Gastroesophageal sphincter (tissue), 4 donors: Measurements from ENCODE around the gene DDX17. TPM values are rescaled to one million over a fixed set of nuclear protein-coding genes. Genes with fewer than 3 reads are reported as not detected.
A peak's percentile ranks its signal among the peaks of the same experiment; 100 is the strongest.

ENCODE experiments used
- ATAC-seq: fragments of 150-250 bp; one replicate; pipeline ENCODE4 v1.9.1; 2016; ENCODE audit warnings: mild to moderate bottlenecking, moderate library complexity
- H3K27ac ChIP-seq, 4 donors: fragments of 200-600 bp; sonication (generic) in 3 of 4; 1 replicate in 3 of 4; 2 replicates in 1 of 4; pipeline ENCODE4 v1.5.1; 2016 to 2019
- H3K27me3 ChIP-seq: fragments of 200-600 bp; sonication (generic); one replicate; pipeline ENCODE4 v1.5.1; 2019
- H3K36me3 ChIP-seq, 2 donors: fragments of 200-600 bp; sonication (generic); one replicate each; pipeline ENCODE4 v1.5.1; 2019; ENCODE audit warnings: control low read depth in 1 of 2
- H3K4me1 ChIP-seq, 3 donors: fragments of 200-600 bp; sonication (generic); 1 replicate in 2 of 3; 2 replicates in 1 of 3; pipeline ENCODE4 v1.5.1; 2016 to 2019; ENCODE audit warnings: control low read depth in 2 of 3
- H3K4me3 ChIP-seq, 2 donors: fragments of 200-600 bp; sonication (generic); one replicate each; pipeline ENCODE4 v1.5.1; 2019; ENCODE audit warnings: mild to moderate bottlenecking in 1 of 2, moderate library complexity in 1 of 2
- H3K9me3 ChIP-seq, 3 donors: fragments of 200-600 bp; sonication (generic); one replicate each; pipeline ENCODE4 v1.5.1; 2017 to 2019; ENCODE audit warnings: control low read depth in 2 of 3
- CTCF ChIP-seq, 4 experiments: fragments of 200-600 bp in 2 of 4; fragments of 450-650 bp in 2 of 4; sonication (generic) in 1 of 4; IDR thresholded peaks; one replicate each; pipeline ENCODE4 v1.5.1; 2017 to 2019; ENCODE audit warnings: antibody characterized with exemption in 4 of 4, mild to moderate bottlenecking in 2 of 4, moderate library complexity in 2 of 4
- EP300 ChIP-seq: sonication (generic); formaldehyde crosslinking; IDR thresholded peaks from one replicate; pipeline ENCODE4 v1.6.1; 2017; ENCODE audit warnings: antibody characterized with exemption, mild to moderate bottlenecking
- POLR2A ChIP-seq, 2 donors: fragments of 450-650 bp; IDR thresholded peaks; one replicate each; pipeline ENCODE4 v1.6.1; 2017; ENCODE audit warnings: antibody characterized with exemption in 2 of 2, mild to moderate bottlenecking in 2 of 2, moderate library complexity in 1 of 2
- POLR2AphosphoS5 ChIP-seq: sonication (generic); formaldehyde crosslinking; IDR thresholded peaks from one replicate; pipeline ENCODE4 v1.6.1; 2017; ENCODE audit warnings: antibody characterized with exemption
- WGBS, 2 donors: methylation state at CpG; one replicate each; pipeline ENCODE4 v1.1.5; 2018; ENCODE audit warnings: low coverage in 1 of 2; 5-methylcytosine and 5-hydroxymethylcytosine counted together
- total RNA-seq, 4 donors: library from RNA; depleted of rRNA; stranded (reverse); fragments of >200 nt; gene quantifications; one replicate each; pipeline ENCODE4 v1.1.0, GENCODE V29; 2016

The DDX17 gene
- total RNA-seq, 4 donors from 2014 or later: 323 to 610 (median 490) TPM

DNA sequence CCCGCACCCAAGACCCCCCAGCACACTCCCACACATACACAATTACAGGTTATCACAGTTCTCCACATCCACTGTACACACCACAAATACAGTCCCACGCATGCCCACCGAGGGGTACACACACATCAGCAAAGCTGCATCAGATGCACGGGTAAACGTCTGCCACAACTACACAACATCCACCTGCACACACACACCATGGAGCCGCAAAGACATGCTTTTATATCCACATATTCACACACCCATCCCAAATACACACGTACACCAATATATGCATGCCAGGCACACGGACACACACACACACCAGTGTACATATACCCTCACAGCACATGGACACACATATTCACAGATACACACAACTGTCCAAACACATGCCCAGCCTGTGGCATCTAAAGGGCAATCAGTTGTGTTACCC lies 45.7 kb downstream of the DDX17 start:
- 38 to 71% methylated on average over 7 of the region's 8 CpGs for WGBS, 2 donors
- no peak for ATAC-seq
- Histone ChIP-seq H3K9me3 (no peaks in the 10 kb centered on the region), H3K27me3 (peaks cover 53% of the 10 kb centered on the region), H3K4me3 (no peak overlapping the region), H3K36me3 (no peaks in the 10 kb centered on the region), H3K4me1 (peaks cover 0 to 27% (median 10%) of the 10 kb centered on the region in 3 donors), H3K27ac (no peak overlapping the region)
- no peak for TF ChIP-seq POLR2A (IDR thresholded peaks at IDR 0.05)
- TF ChIP-seq EP300: no peak
- no peak for TF ChIP-seq CTCF (IDR thresholded peaks at IDR 0.05)
- TF ChIP-seq POLR2AphosphoS5: no peak

DNA sequence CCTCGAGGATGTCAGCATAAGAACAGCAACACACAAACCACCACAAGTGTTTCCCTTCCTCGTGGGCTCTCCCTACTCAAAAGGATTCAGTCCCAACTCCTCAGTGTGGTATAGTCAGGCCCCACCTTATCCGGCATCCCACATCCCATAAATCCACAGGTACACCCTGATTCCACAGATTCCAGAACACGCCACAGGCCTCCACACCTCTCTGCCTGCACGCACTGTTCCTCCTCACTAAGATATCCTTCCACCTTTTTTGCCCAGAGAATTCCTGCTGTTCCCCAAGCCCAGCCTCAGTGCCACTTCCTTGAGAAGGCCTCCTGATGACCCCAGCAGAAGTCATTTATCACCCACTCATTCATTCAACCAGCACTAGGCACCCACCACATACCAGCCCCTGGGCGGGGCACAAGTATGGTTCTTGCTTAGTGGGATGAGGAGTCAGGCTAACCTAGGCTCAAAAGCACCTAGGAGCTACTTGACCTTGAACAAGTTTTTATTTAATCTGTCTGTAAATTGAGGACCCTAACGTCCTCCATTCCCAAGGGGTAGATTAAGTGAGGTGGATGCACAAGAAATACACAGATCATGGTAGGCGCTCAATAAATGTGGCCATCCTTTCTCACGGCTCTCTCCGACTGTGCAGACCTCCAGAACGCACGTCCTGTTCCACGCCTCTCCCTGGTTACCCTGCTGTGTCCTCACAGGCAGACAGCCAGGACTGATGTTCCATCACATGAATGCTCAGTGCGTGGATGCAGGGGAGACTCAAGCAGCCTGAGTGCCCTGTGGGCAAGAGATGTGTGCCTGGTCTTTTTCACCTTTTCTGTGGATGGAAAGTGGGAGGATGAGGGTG lies 49.0 kb downstream of the DDX17 start:
- Histone ChIP-seq H3K4me1 (peaks cover 0 to 38% (median 17%) of the 10 kb centered on the region in 3 donors), H3K27ac (no peak overlapping the region), H3K27me3 (peaks cover 81% of the 10 kb centered on the region), H3K9me3 (no peaks in the 10 kb centered on the region), H3K4me3 (no peak overlapping the region), H3K36me3 (no peaks in the 10 kb centered on the region)
- 74 to 76% methylated on average over 12 of the region's 14 CpGs for WGBS, 2 donors
- TF ChIP-seq POLR2AphosphoS5 (no peak), CTCF (IDR thresholded peaks at IDR 0.05) (no peak), EP300 (no peak), POLR2A (IDR thresholded peaks at IDR 0.05) (no peak)
- no peak for ATAC-seq

- H3K27me3 ChIP-seq: peaks cover 86% of the 10 kb centered on the region
- peak overlapping the region in 1 of 2 donors; percentile 55 for H3K4me3 ChIP-seq
- H3K36me3 ChIP-seq: no peaks in the 10 kb centered on the region
- 63% methylated on average over 2 of the region's 17 CpGs; no CpG with 5 or more reads in 1 of the 2 donors for WGBS, 2 donors
- no peak for ATAC-seq
- no peak for TF ChIP-seq CTCF (IDR thresholded peaks at IDR 0.05)
- no peak for TF ChIP-seq POLR2AphosphoS5
- TF ChIP-seq POLR2A (IDR thresholded peaks at IDR 0.05): no peak
- no peak for TF ChIP-seq EP300
- no peaks in the 10 kb centered on the region for H3K9me3 ChIP-seq
- H3K27ac ChIP-seq: no peak overlapping the region
- H3K4me1 ChIP-seq: peaks cover 0 to 31% (median 10%) of the 10 kb centered on the region in 3 donors
These were observed 49.8 kb downstream of the DDX17 start for GRCh38 chr22:38456272-38456835.

DNA sequence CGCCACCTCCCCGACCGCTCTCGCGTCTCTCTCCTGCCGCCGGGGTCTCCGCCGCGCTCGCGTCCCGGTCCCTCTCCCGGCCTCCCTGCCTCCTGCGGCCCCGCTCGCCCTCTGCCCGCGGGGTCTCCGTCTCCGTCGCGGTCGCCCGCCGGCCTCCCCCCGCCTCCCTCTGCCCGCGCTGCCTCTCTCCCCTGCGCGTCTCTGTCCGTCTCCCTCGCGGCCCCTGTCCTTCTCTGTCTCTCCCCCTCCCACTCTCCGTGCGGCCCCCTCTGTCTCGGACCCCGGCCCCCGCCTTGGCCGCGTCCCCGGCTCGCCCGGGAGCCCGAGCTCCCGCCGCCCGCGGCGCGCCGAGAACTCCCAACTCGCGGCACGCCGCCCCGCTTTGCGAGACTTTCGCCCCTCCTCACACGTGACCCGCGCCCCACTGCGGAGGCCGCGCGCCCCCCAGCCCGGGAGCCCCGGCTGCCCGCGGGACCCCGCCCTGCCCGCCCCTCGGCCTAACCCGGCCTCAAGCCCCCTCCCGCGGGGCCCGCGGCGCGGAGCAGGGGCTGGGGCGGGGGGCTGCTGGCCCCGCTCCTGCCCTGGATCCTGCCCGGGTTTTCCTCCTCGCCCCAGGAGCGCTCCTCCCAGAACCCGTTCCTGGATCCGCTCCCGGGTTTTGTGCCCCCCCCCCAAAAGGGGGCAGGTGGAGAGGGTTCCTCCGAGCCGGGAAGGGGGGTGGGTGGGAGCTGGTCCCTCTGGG lies 50.4 kb downstream of the DDX17 start:
- WGBS, 2 donors: 0% methylated on average over 3 to 4 of the region's 90 CpGs
- H3K36me3 ChIP-seq: no peaks in the 10 kb centered on the region
- ATAC-seq: no peak
- TF ChIP-seq CTCF (IDR thresholded peaks at IDR 0.05): no peak
- no peak for TF ChIP-seq POLR2AphosphoS5
- no peak for TF ChIP-seq EP300
- no peak for TF ChIP-seq POLR2A (IDR thresholded peaks at IDR 0.05)
- H3K27me3 ChIP-seq: peaks cover 90% of the 10 kb centered on the region
- no peaks in the 10 kb centered on the region for H3K9me3 ChIP-seq
- peak overlapping the region; percentile 18 to 55 for H3K4me3 ChIP-seq
- H3K27ac ChIP-seq: no peak overlapping the region
- peaks cover 0 to 28% (median 8%) of the 10 kb centered on the region in 3 donors for H3K4me1 ChIP-seq
